Gastrocnemius medialis (tissue), 4 donors: ENCODE measurements around the gene TFDP1.

Experiments used
- CTCF ChIP-seq, 5 experiments: fragments of 450-650 bp in 3 of 5; fragments of 200-600 bp in 2 of 5; sonication (generic) in 2 of 5; IDR thresholded peaks in 4 of 5; conservative IDR thresholded peaks in 1 of 5; 1 replicate in 4 of 5; 2 replicates in 1 of 5; pipeline ENCODE4 v1.5.1; 2016 to 2019; ENCODE audit warnings: antibody characterized with exemption in 5 of 5, mild to moderate bottlenecking in 3 of 5, moderate library complexity in 3 of 5
- POLR2A ChIP-seq, 2 donors: fragments of 450-650 bp; IDR thresholded peaks; one replicate each; pipeline ENCODE4 v1.6.1; 2017; ENCODE audit warnings: antibody characterized with exemption in 2 of 2, mild to moderate bottlenecking in 2 of 2, moderate library complexity in 2 of 2

GRCh38 chr13:113650731-113651148 is 66.2 kb downstream of the TFDP1 start:
- TF ChIP-seq POLR2A (IDR thresholded peaks at IDR 0.05), result no peak
- no peak for TF ChIP-seq CTCF (IDR thresholded peaks at IDR 0.05 in 4 of 5, conservative IDR thresholded peaks at IDR 0.05 in 1 of 5)
